SJCRH30 (cell line): ENCODE results near the gene NANOS3. TPM values are rescaled to one million over a fixed set of nuclear protein-coding genes. Genes with fewer than 3 reads are reported as not detected.
"Not testable (repeated sequence)": the region's sequence is repeated elsewhere in the genome, so short reads cannot be mapped to it uniquely, and the experiment has no call there.

ENCODE experiments used
- DNase-seq, 2 experiments: peaks; one replicate each; pipeline ENCODE4 v3.0.0-alpha.2; 2015 to 2020
- H3K27ac ChIP-seq: fragments of 250-450 bp; sonication (Bioruptor Pico); 2 replicates; pipeline ENCODE4 v1.5.1; 2020; ENCODE audit warnings: mild to moderate bottlenecking, moderate library complexity
- H3K27me3 ChIP-seq: fragments of 250-450 bp; sonication (Bioruptor Pico); 2 replicates; pipeline ENCODE4 v1.5.1; 2020; ENCODE audit warnings: mild to moderate bottlenecking, moderate library complexity
- H3K36me3 ChIP-seq: fragments of 250-450 bp; sonication (Bioruptor Pico); 2 replicates; pipeline ENCODE4 v1.5.1; 2020; ENCODE audit warnings: mild to moderate bottlenecking, moderate library complexity
- H3K4me1 ChIP-seq: fragments of 250-450 bp; sonication (Bioruptor Pico); 2 replicates; pipeline ENCODE4 v1.5.1; 2020; ENCODE audit warnings: mild to moderate bottlenecking, moderate library complexity
- H3K4me3 ChIP-seq: fragments of 250-450 bp; sonication (Bioruptor Pico); 2 replicates; pipeline ENCODE4 v1.5.1; 2020; ENCODE audit warnings: mild to moderate bottlenecking, moderate library complexity
- H3K9me3 ChIP-seq: fragments of 250-450 bp; sonication (Bioruptor Pico); replicated peaks from 2 replicates; pipeline ENCODE4 v1.5.1; 2020; ENCODE audit warnings: mild to moderate bottlenecking, moderate library complexity
- total RNA-seq: library from RNA; depleted of rRNA; stranded (reverse); fragments of >200 nt; shearing (Covaris generic); gene quantifications from 2 replicates; pipeline ENCODE4 v1.2.3, GENCODE V29; 2014

Gene NANOS3
- total RNA-seq, 1 experiment from 2014 or later = 2.3 TPM

DNA sequence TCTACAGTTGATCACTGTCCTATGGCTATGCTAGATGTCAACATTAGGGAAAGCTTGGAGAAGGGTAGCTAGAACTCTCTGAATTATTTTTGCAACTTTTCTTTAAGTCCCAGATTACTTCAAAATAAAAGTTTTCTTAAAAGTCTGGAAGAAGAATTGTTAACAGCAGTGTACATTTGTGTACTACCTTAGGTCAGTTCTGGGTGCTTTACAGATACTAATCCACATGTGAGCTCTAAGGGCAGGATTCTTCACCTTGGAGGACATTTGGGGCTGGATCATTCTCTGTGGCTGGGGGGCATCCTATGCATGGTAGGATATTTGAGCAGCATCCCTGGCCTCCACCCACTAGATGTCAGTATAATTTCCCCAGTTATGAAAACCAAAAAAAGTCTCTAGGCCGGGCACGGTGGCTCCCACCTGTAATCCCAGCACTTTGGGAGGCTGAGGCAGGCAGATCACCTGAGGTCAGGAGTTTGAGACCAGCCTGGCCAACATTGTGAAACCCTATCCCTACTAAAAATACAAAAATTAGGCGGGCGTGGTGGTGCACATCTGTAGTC lies 26.1 kb downstream of the NANOS3 start:
- DNase-seq = peak in 1 of 2 experiments; percentile 39
- Histone ChIP-seq H3K27me3 (no peaks in the 10 kb centered on the region), H3K36me3 (no peaks in the 10 kb centered on the region), H3K27ac (no peak overlapping the region), H3K4me3 (no peak overlapping the region), H3K4me1 (peaks cover 4% of the 10 kb centered on the region; the same call in 1 of the 2 replicates), H3K9me3 (no peaks in the 10 kb centered on the region)

DNA sequence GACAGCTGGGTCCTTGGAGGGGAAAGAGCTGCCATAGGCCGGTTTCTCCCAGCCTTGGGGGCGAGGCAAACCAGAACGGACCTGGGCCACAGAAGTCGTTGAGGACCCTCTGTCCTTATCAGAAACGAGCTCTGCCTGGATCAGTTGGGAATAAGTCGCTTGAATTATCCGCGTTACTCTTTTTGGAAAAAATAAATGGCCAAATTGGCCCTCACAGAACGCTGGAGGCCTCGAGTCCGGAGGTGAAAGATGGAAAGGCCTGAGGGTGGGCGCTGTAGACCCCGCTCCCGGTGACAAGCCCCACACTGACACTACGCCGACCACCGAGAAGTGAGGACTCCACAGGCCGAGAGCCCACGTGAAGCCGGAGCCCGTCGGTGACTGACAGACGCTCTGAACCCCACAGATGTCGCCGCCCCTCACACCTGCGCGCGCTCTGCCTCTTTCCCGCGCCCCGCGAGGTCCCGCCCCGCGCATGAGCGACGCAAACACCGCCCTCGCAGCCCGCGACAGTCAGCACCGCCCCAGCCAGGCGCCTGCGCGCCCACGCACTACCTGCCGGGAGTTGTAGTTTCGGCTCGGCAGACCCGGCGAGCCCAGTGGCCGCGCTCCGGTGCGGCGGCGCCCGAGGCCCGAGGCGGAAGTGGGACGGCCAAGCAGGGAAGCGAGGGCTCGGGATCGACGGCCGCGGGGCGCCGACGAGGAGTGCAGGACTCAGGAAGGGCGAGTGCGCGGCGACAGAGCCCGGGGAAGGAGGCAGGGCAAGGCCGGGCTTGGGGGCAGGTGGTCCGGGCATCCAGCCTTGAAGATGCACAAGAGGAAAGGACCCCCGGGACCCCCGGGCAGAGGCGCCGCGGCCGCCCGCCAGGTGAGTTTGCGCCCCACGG lies 28.9 kb downstream of the NANOS3 start, which contains the start of the genes BRME1 and CC2D1A:
Gene BRME1, minus strand, starts transcription at position 484 of the 887 bp plus-strand sequence. CDS start 1,225 bp downstream, outside the sequence.
Gene CC2D1A, plus strand, starts transcription at position 568 of the 887 bp plus-strand sequence. Its CDS starts 241 bp downstream, at position 809.
- H3K27me3 ChIP-seq = no peaks in the 10 kb centered on the region
- H3K4me1 ChIP-seq = peaks cover 4% of the 10 kb centered on the region; the same call in 1 of the 2 replicates
- peak; percentile 88 to 92 for DNase-seq
- peak within 1 kb of the TSS; percentile 60 for H3K27ac ChIP-seq
- no peaks in the 10 kb centered on the region for H3K36me3 ChIP-seq
- H3K4me3 ChIP-seq = peak within 1 kb of the TSS; percentile 87
- no peaks in the 10 kb centered on the region for H3K9me3 ChIP-seq

DNA sequence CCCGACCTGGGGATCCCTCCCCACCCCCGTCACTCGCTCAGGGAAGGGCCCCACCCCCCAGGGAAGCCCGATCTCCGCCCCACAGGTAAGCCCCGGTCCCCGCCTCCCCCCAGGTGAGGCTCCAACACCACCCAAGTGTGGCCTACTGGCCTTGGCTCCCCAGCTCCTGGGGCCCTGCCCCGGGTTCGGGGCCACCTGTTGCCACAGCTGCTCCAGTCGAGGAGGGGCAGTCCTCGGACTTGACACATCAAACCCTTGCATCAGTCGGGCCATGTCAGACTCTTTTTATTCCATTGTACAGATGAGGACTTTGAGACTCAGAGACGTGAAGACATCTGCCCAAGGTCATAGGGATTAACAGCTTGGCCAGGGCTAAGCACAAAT lies 29.6 kb downstream of the NANOS3 start:
- Histone ChIP-seq H3K27ac (peak overlapping the region; percentile 60), H3K4me3 (peak overlapping the region; percentile 87), H3K36me3 (no peaks in the 10 kb centered on the region), H3K4me1 (peaks cover 4% of the 10 kb centered on the region; the same call in 1 of the 2 replicates), H3K27me3 (no peaks in the 10 kb centered on the region), H3K9me3 (no peaks in the 10 kb centered on the region)
- DNase-seq = peak; percentile 58 to 62

GRCh38 chr19:13906910-13907309 lies 30.0 kb downstream of the NANOS3 start:
- no peak for DNase-seq
- peak overlapping the region; percentile 87 for H3K4me3 ChIP-seq
- H3K36me3 ChIP-seq = no peaks in the 10 kb centered on the region
- H3K27ac ChIP-seq = no peak overlapping the region
- no peaks in the 10 kb centered on the region for H3K9me3 ChIP-seq
- no peaks in the 10 kb centered on the region for H3K27me3 ChIP-seq
- H3K4me1 ChIP-seq = peaks cover 4% of the 10 kb centered on the region; the same call in 1 of the 2 replicates

DNA sequence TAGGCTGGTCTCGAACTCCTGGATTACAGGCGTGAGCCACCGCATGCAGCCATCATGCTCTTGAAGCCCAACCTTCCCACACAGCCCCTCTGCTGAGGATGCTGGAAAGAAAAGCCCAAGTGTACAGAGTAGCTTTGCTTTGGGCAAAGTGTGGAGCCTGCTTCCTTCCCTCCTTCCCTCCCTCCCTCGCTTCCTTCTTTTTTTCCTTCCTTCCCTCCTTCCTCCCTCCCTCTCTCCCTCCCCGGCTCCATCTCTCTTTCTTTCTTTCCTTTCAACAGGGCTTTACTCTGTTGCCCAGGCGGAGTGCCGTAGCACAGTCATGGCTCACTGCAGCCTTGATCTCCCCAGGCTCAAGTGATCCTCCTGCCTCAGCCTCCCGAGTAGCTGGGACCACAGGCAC lies 31.7 kb downstream of the NANOS3 start:
- no peaks in the 10 kb centered on the region for H3K27me3 ChIP-seq
- no peaks in the 10 kb centered on the region for H3K9me3 ChIP-seq
- peaks cover 4% of the 10 kb centered on the region; the same call in 1 of the 2 replicates for H3K4me1 ChIP-seq
- H3K36me3 ChIP-seq = no peaks in the 10 kb centered on the region
- no peak overlapping the region for H3K27ac ChIP-seq
- DNase-seq = no peak
- H3K4me3 ChIP-seq = no peak overlapping the region

DNA sequence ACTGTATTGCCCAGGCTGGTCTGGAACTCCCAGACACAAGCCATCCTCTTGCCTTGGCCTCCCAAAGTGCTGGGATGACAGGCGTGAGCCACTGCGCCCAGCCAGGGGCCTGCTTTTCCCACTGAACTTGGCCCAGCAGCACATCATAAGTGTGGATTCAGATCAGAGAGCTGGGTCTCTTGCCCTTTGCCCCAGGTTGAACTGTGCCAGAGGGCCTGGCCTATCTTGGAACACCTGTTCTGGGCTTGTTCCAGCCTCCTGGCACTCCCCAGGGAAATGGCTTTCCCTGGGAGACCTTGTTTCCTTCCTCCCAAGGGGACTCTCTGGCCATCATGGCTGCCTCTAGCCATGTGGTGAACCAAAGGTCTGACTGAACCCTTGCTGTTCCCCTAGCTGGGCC lies 32.5 kb downstream of the NANOS3 start:
- DNase-seq = no peak
- Histone ChIP-seq H3K27me3 (no peaks in the 10 kb centered on the region), H3K4me3 (no peak overlapping the region), H3K36me3 (no peaks in the 10 kb centered on the region), H3K9me3 (no peaks in the 10 kb centered on the region), H3K4me1 (peaks cover 4% of the 10 kb centered on the region; the same call in 1 of the 2 replicates), H3K27ac (no peak overlapping the region)

DNA sequence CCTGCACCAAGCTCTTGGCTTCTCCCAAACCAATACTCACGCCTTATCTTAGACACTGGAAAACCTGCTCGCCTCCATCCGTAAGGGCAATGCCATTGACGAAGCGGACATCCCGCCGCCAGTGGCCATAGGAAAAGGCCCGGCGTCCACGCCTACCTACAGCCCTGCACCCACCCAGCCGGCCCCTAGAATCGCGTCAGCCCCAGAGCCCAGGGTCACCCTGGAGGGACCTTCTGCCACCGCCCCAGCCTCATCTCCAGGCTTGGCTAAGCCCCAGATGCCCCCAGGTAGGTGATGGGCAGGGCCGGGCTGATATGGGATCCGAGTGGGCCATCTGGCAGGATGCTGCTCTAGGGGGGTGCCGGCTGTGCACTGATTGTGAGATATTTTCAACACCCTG lies 36.4 kb downstream of the NANOS3 start:
- H3K4me1 ChIP-seq = no peaks in the 10 kb centered on the region

GRCh38 chr19:13914777-13915176 lies 37.8 kb downstream of the NANOS3 start:
- no peaks in the 10 kb centered on the region for H3K4me1 ChIP-seq
- no peak overlapping the region for H3K4me3 ChIP-seq
- no peaks in the 10 kb centered on the region for H3K27me3 ChIP-seq
- H3K36me3 ChIP-seq = no peaks in the 10 kb centered on the region; the same call in 1 of the 2 replicates
- no peaks in the 10 kb centered on the region for H3K9me3 ChIP-seq
- no peak overlapping the region for H3K27ac ChIP-seq
- DNase-seq = no peak

More for the DNA sequence above, 36.4 kb downstream of the NANOS3 start:
- Histone ChIP-seq H3K36me3 (no peaks in the 10 kb centered on the region), H3K27me3 (no peaks in the 10 kb centered on the region), H3K4me3 (no peak overlapping the region), H3K9me3 (no peaks in the 10 kb centered on the region), H3K27ac (no peak overlapping the region)
- no peak for DNase-seq

DNA sequence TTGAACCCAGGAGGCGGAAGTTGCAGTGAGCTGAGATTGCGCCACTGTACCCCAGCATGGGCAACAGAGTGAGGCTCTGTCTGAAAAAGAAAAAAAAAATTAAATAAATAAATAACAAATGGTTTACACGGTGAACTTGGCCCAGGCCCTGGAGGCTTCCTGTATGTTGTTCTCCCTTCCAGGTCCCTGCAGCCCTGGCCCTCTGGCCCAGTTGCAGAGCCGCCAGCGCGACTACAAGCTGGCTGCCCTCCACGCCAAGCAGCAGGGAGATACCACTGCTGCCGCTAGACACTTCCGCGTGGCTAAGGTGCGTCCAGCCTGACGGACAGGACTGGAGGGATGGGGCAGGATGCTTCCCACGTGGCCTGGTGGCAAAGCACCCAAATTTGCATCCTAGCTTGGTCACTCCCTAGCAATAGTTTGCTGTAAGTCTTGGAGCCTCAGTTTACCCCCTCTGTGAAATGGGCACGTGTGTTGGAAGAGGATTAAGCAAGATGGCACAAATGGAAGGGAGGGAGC lies 41.0 kb downstream of the NANOS3 start:
- H3K4me3 ChIP-seq = no peak overlapping the region
- no peak for DNase-seq
- peaks cover 6% of the 10 kb centered on the region for H3K36me3 ChIP-seq

DNA sequence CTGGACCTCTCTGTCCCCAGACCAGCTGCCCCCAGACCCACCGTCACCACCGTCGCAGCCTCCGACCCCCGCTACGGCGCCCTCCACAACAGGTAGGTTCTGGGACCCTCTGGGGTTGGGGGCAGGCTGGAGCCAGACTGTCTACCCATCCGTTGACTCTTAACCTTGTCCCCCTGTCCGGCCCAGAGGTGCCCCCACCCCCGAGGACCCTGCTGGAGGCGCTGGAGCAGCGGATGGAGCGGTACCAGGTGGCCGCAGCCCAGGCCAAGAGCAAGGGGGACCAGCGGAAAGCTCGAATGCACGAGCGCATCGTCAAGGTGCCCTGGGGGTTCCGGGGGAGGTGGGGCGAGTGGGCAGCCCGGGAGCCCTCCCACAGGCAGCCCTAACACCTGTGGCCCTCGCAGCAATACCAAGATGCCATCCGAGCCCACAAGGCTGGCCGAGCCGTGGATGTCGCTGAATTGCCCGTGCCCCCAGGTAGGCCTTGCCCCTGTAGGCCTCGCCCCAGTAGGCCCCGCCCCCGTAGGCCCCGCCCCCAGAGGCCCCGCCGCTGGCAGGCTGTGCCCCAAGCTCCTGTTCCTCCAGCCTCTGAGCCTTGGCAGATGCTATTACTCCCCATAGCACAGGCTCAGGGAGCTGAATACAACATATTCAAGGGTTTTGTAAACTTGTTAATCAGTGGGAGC lies 41.9 kb downstream of the NANOS3 start:
- H3K9me3 ChIP-seq = peaks cover 5% of the 10 kb centered on the region; the same call in 1 of the 2 replicates
- no peak overlapping the region for H3K27ac ChIP-seq
- DNase-seq = no peak
- peaks cover 6% of the 10 kb centered on the region for H3K36me3 ChIP-seq
- H3K4me3 ChIP-seq = no peak overlapping the region
- no peaks in the 10 kb centered on the region for H3K4me1 ChIP-seq
- H3K27me3 ChIP-seq = no peaks in the 10 kb centered on the region

More for the DNA sequence above, 41.0 kb downstream of the NANOS3 start:
- no peaks in the 10 kb centered on the region for H3K27me3 ChIP-seq
- no peaks in the 10 kb centered on the region for H3K4me1 ChIP-seq
- H3K27ac ChIP-seq = no peak overlapping the region
- peaks cover 5% of the 10 kb centered on the region; the same call in 1 of the 2 replicates for H3K9me3 ChIP-seq

DNA sequence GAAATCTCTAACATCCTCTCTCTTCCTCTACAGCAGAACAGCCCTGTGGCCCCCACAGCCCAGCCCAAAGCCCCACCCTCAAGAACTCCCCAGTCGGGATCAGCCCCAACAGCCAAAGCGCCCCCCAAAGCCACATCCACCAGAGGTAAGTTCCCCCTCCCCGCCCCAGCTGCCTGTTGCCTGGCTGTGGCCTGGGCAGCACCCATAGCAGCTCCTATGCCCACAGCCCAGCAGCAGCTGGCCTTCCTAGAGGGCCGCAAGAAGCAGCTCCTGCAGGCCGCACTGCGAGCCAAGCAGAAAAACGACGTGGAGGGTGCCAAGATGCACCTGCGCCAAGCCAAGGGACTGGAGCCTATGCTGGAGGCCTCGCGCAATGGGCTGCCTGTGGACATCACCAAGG lies 43.6 kb downstream of the NANOS3 start:
- Histone ChIP-seq H3K27ac (no peak overlapping the region), H3K4me1 (no peaks in the 10 kb centered on the region), H3K9me3 (peaks cover 5% of the 10 kb centered on the region; the same call in 1 of the 2 replicates), H3K27me3 (no peaks in the 10 kb centered on the region), H3K36me3 (peaks cover 6% of the 10 kb centered on the region), H3K4me3 (no peak overlapping the region)
- no peak for DNase-seq

DNA sequence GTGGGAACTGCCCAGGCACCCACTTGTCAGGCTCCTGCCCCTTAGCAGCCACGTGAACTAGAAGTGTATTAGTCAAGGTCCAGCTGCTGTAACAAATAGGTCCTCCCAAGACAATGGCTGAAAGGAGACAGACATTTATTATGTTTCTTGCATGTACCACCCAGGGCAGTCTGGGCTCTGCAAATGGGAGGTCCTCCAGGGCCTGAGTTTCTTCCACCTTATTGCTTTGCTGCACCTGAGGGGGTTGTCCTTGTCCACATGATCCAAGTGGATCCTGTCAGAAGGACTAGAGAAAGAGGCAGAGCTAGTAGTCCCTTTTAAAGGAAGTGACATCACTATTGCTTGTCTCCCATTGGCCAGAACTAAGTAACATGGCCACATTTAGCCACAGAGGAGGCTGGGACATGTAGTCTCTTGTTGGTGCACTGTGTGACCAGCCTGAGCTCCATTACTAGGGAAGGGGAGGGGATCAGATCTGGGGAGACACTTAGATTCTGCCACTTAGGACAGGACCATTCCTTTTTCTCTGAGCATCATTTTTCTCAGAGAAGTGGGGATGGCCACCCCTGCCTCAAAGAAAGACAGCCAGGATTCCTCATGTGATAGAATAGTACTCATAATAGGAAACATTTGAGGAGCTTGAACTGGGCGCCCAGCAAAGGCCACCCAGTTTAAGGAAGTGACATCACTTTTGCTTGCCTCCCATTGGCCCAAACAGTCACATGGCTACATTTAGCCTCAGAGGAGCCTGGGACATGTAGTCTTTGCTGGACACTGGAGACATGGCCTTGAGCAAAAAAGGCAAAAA lies 44.2 kb downstream of the NANOS3 start:
- peak; percentile 76 to 85 for DNase-seq
- Histone ChIP-seq H3K9me3 (peaks cover 5% of the 10 kb centered on the region; the same call in 1 of the 2 replicates), H3K27ac (peak overlapping the region; percentile 36), H3K4me3 (no peak overlapping the region), H3K27me3 (no peaks in the 10 kb centered on the region), H3K4me1 (no peaks in the 10 kb centered on the region), H3K36me3 (peaks cover 8% of the 10 kb centered on the region)

- not testable (repeated sequence) for H3K27ac ChIP-seq, H3K36me3 ChIP-seq, H3K4me1 ChIP-seq, DNase-seq, H3K4me3 ChIP-seq, H3K27me3 ChIP-seq, H3K9me3 ChIP-seq
Observed at GRCh38 chr19:13922118-13922517, 45.2 kb downstream of the NANOS3 start.
